ENCODE measurements around the gene DNAH10.

- TF ChIP-seq CTCF (IDR thresholded peaks at IDR 0.05; ENCODE audit: insufficient read depth, low read depth, low read length) (no peak), EZH2 (IDR thresholded peaks at IDR 0.05; ENCODE audit: insufficient read depth, low read length) (no peak)
Observed at GRCh38 chr12:123958876-123959275, 196.8 kb downstream of the DNAH10 start.

Measured in astrocyte (in vitro differentiated cells and primary cell).